Muscle layer of duodenum (tissue), 2 donors: ENCODE measurements around the gene TRPC5OS.

Experiments
- H3K27ac ChIP-seq: one replicate; pipeline ENCODE4 v1.7.0; 2013; ENCODE audit warnings: mild to moderate bottlenecking, low read length
- H3K27me3 ChIP-seq: one replicate; pipeline ENCODE4 v1.7.0; 2013; ENCODE audit warnings: low read depth, mild to moderate bottlenecking, control low read depth, low read length
- H3K36me3 ChIP-seq, 2 donors: one replicate each; pipeline ENCODE4 v1.7.0; 2013; ENCODE audit warnings: low read length in 2 of 2, control low read depth in 1 of 2, mild to moderate bottlenecking in 1 of 2; ENCODE audit not compliant: insufficient read depth in 2 of 2, control insufficient read depth in 1 of 2
- H3K4me1 ChIP-seq, 2 donors: one replicate each; pipeline ENCODE4 v1.7.0; 2013; ENCODE audit warnings: low read length in 2 of 2, mild to moderate bottlenecking in 2 of 2, control low read depth in 1 of 2, moderate library complexity in 1 of 2; ENCODE audit not compliant: insufficient read depth in 2 of 2, control insufficient read depth in 1 of 2
- H3K4me3 ChIP-seq, 2 donors: one replicate each; pipeline ENCODE4 v1.7.0; 2013; ENCODE audit warnings: low read length in 2 of 2, low read depth in 1 of 2, mild to moderate bottlenecking in 1 of 2
- H3K9me3 ChIP-seq, 2 donors: one replicate each; pipeline ENCODE4 v1.7.0; 2013; ENCODE audit warnings: low read length in 2 of 2, control low read depth in 1 of 2, mild to moderate bottlenecking in 1 of 2; ENCODE audit not compliant: control insufficient read depth in 1 of 2
- donor health status: healthy.

Gene TRPC5OS

DNA sequence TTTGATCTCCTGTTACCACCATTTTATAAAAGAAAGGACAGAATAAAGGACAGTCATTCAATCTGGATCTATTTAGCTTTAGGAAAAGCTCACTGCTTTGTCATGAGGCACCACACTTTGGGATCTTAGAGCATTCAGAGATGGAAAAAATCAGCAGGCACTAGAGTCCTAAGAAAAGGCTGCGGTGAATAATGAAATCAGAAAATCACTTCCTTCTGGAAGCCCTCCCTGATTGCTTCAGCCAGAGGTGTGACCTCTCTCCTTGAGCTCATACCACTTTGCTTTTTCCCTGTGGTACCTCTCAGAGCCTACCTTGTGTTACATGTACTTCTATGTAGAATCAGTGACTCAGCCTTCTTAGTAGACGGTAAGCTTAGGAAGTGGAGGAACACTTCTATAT, 8.7 kb upstream of the TRPC5OS start:
- Histone ChIP-seq H3K27ac (no peak overlapping the region), H3K4me1 (peaks cover 0 to 3% of the 10 kb centered on the region in 2 donors), H3K4me3 (no peak overlapping the region), H3K36me3 (no peaks in the 10 kb centered on the region), H3K27me3 (no peaks in the 10 kb centered on the region), H3K9me3 (no peaks in the 10 kb centered on the region)

- H3K27ac ChIP-seq = no peak overlapping the region
- no peaks in the 10 kb centered on the region for H3K9me3 ChIP-seq
- H3K36me3 ChIP-seq = no peaks in the 10 kb centered on the region
- no peak overlapping the region for H3K4me3 ChIP-seq
- peaks cover 0 to 3% of the 10 kb centered on the region in 2 donors for H3K4me1 ChIP-seq
- H3K27me3 ChIP-seq = no peaks in the 10 kb centered on the region
Measured at GRCh38 chrX:111868726-111869638, 7.0 kb upstream of the TRPC5OS start.

DNA sequence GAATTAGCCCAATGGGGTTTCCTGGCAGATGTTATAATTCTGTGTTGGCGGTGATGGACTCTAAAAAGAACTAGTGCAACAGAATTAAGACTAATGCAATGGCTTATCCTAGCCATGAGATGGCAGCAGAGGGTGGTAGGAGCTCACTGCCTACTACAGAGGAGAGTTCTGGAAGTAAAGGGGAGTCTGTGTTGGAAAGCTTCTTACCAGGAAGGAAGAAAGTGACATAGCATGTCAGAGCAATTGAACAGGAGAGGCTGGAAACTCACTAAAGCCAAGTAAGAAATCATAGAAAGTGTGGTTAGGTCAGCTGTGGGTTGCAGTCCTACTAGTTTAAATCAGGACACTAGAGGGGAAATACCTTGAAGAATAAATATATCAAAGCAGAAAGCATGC, 6.3 kb upstream of the TRPC5OS start:
- no peak overlapping the region for H3K4me3 ChIP-seq
- peaks cover 0 to 3% of the 10 kb centered on the region in 2 donors for H3K4me1 ChIP-seq
- no peak overlapping the region for H3K27ac ChIP-seq
- H3K27me3 ChIP-seq = no peaks in the 10 kb centered on the region
- H3K9me3 ChIP-seq = no peaks in the 10 kb centered on the region
- H3K36me3 ChIP-seq = no peaks in the 10 kb centered on the region

- H3K27me3 ChIP-seq = no peaks in the 10 kb centered on the region
- no peak overlapping the region for H3K4me3 ChIP-seq
- H3K27ac ChIP-seq = no peak overlapping the region
- H3K36me3 ChIP-seq = no peaks in the 10 kb centered on the region
- H3K9me3 ChIP-seq = no peaks in the 10 kb centered on the region
- H3K4me1 ChIP-seq = peaks cover 0 to 3% of the 10 kb centered on the region in 2 donors
Measured at GRCh38 chrX:111874241-111874640, 1.7 kb upstream of the TRPC5OS start.

DNA sequence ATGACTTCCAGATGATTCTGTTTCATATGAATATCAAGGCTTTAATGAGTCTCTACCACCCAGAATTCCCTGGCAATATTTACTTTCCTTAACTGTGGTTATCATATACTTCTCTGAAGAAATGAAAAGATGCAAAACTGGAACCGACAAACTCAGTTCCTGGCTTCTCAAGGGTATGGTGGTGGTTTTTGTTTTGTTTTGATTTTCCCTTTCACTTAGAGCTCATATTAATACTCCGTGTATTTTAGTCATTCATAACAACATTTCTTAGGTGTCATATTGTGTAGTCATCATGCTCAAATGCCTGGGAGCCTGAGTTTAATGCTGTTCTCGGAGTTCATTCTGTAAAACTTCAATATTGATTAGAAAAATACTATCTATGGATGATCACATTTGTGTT, 665 bp downstream of the TRPC5OS start:
- Histone ChIP-seq H3K4me1 (no peaks in the 10 kb centered on the region), H3K9me3 (no peaks in the 10 kb centered on the region), H3K27me3 (no peaks in the 10 kb centered on the region), H3K36me3 (no peaks in the 10 kb centered on the region), H3K27ac (no peak overlapping the region), H3K4me3 (no peak overlapping the region)

GRCh38 chrX:111877681-111878080, 1.7 kb downstream of the TRPC5OS start:
- no peaks in the 10 kb centered on the region for H3K36me3 ChIP-seq
- H3K9me3 ChIP-seq = no peaks in the 10 kb centered on the region
- H3K27me3 ChIP-seq = no peaks in the 10 kb centered on the region
- no peaks in the 10 kb centered on the region for H3K4me1 ChIP-seq
- no peak overlapping the region for H3K4me3 ChIP-seq
- no peak overlapping the region for H3K27ac ChIP-seq

GRCh38 chrX:111880735-111881134, 4.8 kb downstream of the TRPC5OS start:
- Histone ChIP-seq H3K36me3 (no peaks in the 10 kb centered on the region), H3K27me3 (no peaks in the 10 kb centered on the region), H3K4me3 (no peak overlapping the region), H3K9me3 (no peaks in the 10 kb centered on the region), H3K4me1 (no peaks in the 10 kb centered on the region), H3K27ac (no peak overlapping the region)

DNA sequence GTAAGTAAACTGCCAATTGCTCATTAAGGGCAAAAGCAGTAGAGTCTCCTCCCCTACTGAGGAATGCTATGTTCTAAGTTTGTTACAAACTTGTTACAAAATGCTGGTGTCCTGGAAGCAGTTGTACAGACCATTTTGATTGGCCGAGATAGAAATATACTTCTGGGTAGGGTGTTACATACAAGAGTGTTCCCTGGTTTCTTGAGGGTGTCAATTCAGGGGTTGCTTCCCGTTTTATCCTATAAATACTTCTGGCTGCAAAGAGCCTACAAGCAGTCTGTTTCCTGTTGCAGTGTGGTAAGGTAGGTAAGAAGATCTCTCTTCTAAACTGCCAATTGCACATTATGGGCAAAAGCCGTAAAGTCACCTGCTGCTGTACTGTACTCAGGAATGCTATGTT, 5.7 kb downstream of the TRPC5OS start:
- H3K4me3 ChIP-seq = no peak overlapping the region
- no peaks in the 10 kb centered on the region for H3K4me1 ChIP-seq
- no peaks in the 10 kb centered on the region for H3K36me3 ChIP-seq
- no peaks in the 10 kb centered on the region for H3K9me3 ChIP-seq
- H3K27ac ChIP-seq = no peak overlapping the region
- H3K27me3 ChIP-seq = no peaks in the 10 kb centered on the region

- no peak overlapping the region for H3K27ac ChIP-seq
Measured at GRCh38 chrX:111886678-111887077, 10.7 kb downstream of the TRPC5OS start.

DNA sequence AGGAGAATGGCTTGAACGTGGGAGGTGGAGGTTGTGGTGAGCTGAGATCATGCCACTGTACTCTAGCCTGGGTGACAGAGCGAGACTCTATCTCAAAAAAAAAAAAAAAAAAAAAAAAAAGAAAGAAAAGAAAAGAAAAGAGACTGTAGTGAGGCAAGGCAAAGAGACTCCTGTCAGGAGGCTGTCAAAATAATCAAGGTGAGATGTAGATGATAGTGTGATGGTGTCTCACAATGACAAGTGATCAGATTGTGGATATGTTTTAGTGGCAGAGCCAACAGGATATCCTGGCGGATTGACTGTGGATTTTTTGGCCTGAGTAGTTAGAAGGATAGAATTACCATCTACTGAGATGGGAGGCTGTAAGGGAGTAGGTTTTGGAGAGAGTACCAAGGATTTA, 12.6 kb downstream of the TRPC5OS start:
- Histone ChIP-seq H3K9me3 (no peaks in the 10 kb centered on the region), H3K4me1 (no peaks in the 10 kb centered on the region), H3K27me3 (no peaks in the 10 kb centered on the region), H3K36me3 (no peaks in the 10 kb centered on the region), H3K4me3 (no peak overlapping the region), H3K27ac (no peak overlapping the region)

More at GRCh38 chrX:111886678-111887077, 10.7 kb downstream of the TRPC5OS start:
- Histone ChIP-seq H3K9me3 (no peaks in the 10 kb centered on the region), H3K4me1 (no peaks in the 10 kb centered on the region), H3K27me3 (no peaks in the 10 kb centered on the region), H3K4me3 (no peak overlapping the region), H3K36me3 (no peaks in the 10 kb centered on the region)

- Histone ChIP-seq H3K36me3 (no peaks in the 10 kb centered on the region), H3K4me3 (no peak overlapping the region), H3K4me1 (no peaks in the 10 kb centered on the region), H3K9me3 (no peaks in the 10 kb centered on the region), H3K27me3 (no peaks in the 10 kb centered on the region), H3K27ac (no peak overlapping the region)
Measured at GRCh38 chrX:111892375-111892774, 16.4 kb downstream of the TRPC5OS start.

DNA sequence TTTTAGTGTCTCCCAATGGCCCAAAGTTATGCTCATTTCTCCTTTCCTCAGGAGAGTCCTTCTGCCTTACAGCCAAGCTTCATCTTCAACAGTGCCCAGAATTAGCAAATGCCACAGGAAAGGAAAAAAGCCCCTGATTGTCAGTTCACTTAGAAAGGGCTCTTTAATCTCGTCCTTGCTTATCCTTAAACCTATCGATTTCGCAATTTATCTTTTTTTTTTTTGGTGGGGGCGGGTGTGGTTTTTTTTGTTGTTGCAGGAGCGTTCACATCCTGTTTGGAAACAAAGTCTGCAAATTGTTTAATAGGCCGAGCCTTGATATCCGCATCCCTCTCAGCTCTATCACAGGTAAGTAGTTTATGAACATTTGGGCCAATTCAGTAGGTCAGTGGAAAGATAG, 20.2 kb downstream of the TRPC5OS start:
- Histone ChIP-seq H3K36me3 (no peaks in the 10 kb centered on the region), H3K9me3 (no peaks in the 10 kb centered on the region), H3K4me3 (no peak overlapping the region), H3K27me3 (no peaks in the 10 kb centered on the region), H3K4me1 (no peaks in the 10 kb centered on the region), H3K27ac (no peak overlapping the region)
